K562 (cell line): Measurements from ENCODE around the gene PDK1. TPM values are rescaled to one million over a fixed set of nuclear protein-coding genes. Genes with fewer than 3 reads are reported as not detected.

Source experiments
- CEBPB ChIP-seq: fragments of 450-650 bp; IDR thresholded peaks from 2 replicates; pipeline ENCODE4 v1.6.1; 2016; ENCODE audit warnings: missing genetic modification characterization, missing compliant biosample characterization
- ZBTB1 ChIP-seq: sonication (generic); formaldehyde crosslinking; IDR thresholded peaks from 2 replicates; pipeline ENCODE4 v1.8.1; 2023; ENCODE audit warnings: missing genetic modification reagents, low read depth, mild to moderate bottlenecking, borderline replicate concordance
- ZBTB17 ChIP-seq: fragments of 450-650 bp; formaldehyde crosslinking; IDR thresholded peaks from 2 replicates; pipeline ENCODE4 v1.4.0; 2020; ENCODE audit warnings: mild to moderate bottlenecking
- ZBTB7A ChIP-seq: IDR thresholded peaks from 2 replicates; pipeline ENCODE4 v1.6.1; 2011; ENCODE audit warnings: low read depth, mild to moderate bottlenecking, low read length, moderate library complexity, borderline replicate concordance; ENCODE audit not compliant: control insufficient read depth
- ZNF121 ChIP-seq: sonication (generic); formaldehyde crosslinking; conservative IDR thresholded peaks from 2 replicates; pipeline ENCODE4 v1.8.0; 2022; ENCODE audit warnings: missing genetic modification reagents
- ZNF140 ChIP-seq: fragments of 250-450 bp; sonication (Bioruptor Pico); IDR thresholded peaks from 2 replicates; pipeline ENCODE4 v1.8.0; 2021; ENCODE audit warnings: moderate library complexity, mild to moderate bottlenecking, inconsistent platforms
- polyA plus RNA-seq, 8 experiments: library from polyadenylated mRNA; depleted of rRNA in 4 of 8; stranded (reverse) in 5 of 8; unstranded in 3 of 8; fragments of >200 nt; fragmentation: Nextera tagmentation in 2 of 8; fragmentation: Illumina TruSeq in 1 of 8; extraction: Ambion mirVana in 2 of 8; extraction: Trizol in 1 of 8; gene quantifications; 2 replicates each; pipeline versions ENCODE4 v1.2.1 to v1.2.3, GENCODE V29; 2011 to 2014; ENCODE audit warnings: inconsistent platforms in 1 of 8, missing spikeins in 1 of 8
- total RNA-seq, 7 experiments: library from RNA; depleted of rRNA in 6 of 7; stranded (reverse); fragments of >200 nt in 6 of 7; fragmentation: Illumina TruSeq in 2 of 7; extraction: Trizol in 2 of 7; gene quantifications; 2 replicates each; pipeline versions ENCODE4 v1.2.1 to v1.2.3, GENCODE V29; 2011 to 2021; ENCODE audit warnings: low replicate concordance in 1 of 7
- TF ChIP-seq, protein P1 (sequence below): fragments of 250-450 bp; sonication (Bioruptor Pico); IDR thresholded peaks from 2 replicates; pipeline ENCODE4 v1.5.0; 2020; ENCODE audit warnings: mild to moderate bottlenecking
- TF ChIP-seq, protein P2 (sequence below): fragments of 250-450 bp; sonication (Bioruptor Pico); IDR thresholded peaks from 2 replicates; pipeline ENCODE4 v1.8.0; 2021; ENCODE audit warnings: moderate library complexity, mild to moderate bottlenecking, inconsistent platforms
- TF ChIP-seq, protein P3 (sequence below): conservative IDR thresholded peaks from 2 replicates; pipeline ENCODE4 v1.6.1; 2011; ENCODE audit warnings: low read depth, mild to moderate bottlenecking, low read length; ENCODE audit not compliant: control insufficient read depth
- TF ChIP-seq, protein P4 (sequence below): fragments of 250-450 bp; sonication (Bioruptor Pico); IDR thresholded peaks from 2 replicates; pipeline ENCODE4 v1.4.0; 2020
- TF ChIP-seq, protein P5 (sequence below): fragments of 450-650 bp; formaldehyde crosslinking; IDR thresholded peaks from 2 replicates; pipeline ENCODE4 v1.4.0; 2022; ENCODE audit warnings: missing genetic modification characterization
- TF ChIP-seq, protein P6 (sequence below): IDR thresholded peaks from 2 replicates; pipeline ENCODE4 v1.6.1; 2011; ENCODE audit not compliant: insufficient read length; ENCODE audit errors: extremely low read depth

PDK1 gene
- total and polyA plus RNA-seq, 9 of the 15 experiments (the other 6 are each of a cell fraction or from before 2014, with no cell fraction given), result 3.5 to 176 (median 13.9) TPM

DNA sequence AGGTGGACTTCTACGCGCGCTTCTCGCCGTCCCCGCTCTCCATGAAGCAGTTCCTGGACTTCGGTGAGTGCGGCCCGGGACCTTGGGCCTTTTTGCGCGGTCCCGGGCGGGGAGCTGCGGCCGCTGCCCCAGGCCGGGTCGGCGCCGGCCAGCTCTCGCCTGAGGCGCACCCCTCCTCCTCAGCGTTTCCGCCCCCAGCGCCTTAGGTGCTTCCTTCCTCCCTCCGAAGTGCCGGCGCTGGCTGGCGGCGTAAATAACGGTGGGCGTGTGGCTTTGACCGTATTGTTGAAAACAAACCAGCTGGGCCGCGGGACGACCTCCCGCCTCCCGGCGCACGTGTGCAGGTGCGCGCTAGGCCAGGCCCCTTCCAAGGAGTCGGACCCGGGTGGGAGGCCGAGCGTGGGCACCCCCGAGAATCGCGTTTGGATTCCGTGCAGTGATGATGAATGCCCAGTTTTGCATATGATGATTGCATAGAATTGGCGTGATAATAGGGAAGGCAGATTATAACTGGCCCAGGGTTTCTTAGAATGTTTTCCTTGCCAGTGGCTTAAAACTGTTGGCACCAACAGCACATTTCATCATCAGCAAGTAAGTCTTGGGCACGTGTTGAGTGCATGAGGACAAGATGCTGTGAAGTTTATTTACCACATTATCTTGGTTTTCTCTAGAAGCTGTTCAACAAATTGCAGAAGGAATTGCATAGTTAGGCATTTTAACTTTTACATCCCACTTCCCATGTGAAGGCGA lies 569 bp downstream of the PDK1 start (continued):
- TF ChIP-seq, protein P1, sequence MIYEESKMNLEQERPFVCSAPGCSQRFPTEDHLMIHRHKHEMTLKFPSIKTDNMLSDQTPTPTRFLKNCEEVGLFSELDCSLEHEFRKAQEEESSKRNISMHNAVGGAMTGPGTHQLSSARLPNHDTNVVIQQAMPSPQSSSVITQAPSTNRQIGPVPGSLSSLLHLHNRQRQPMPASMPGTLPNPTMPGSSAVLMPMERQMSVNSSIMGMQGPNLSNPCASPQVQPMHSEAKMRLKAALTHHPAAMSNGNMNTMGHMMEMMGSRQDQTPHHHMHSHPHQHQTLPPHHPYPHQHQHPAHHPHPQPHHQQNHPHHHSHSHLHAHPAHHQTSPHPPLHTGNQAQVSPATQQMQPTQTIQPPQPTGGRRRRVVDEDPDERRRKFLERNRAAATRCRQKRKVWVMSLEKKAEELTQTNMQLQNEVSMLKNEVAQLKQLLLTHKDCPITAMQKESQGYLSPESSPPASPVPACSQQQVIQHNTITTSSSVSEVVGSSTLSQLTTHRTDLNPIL (CRISPR knock-in tag), result no peak
- TF ChIP-seq, protein P2, sequence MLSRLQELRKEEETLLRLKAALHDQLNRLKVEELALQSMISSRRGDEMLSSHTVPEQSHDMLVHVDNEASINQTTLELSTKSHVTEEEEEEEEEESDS (CRISPR knock-in tag), result no peak
- TF ChIP-seq, protein P3, sequence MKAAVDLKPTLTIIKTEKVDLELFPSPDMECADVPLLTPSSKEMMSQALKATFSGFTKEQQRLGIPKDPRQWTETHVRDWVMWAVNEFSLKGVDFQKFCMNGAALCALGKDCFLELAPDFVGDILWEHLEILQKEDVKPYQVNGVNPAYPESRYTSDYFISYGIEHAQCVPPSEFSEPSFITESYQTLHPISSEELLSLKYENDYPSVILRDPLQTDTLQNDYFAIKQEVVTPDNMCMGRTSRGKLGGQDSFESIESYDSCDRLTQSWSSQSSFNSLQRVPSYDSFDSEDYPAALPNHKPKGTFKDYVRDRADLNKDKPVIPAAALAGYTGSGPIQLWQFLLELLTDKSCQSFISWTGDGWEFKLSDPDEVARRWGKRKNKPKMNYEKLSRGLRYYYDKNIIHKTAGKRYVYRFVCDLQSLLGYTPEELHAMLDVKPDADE, result 0 out of 2 replicates have a peak, but pooled peaks have one; percentile 9
- no peak for TF ChIP-seq ZNF140 (CRISPR knock-in tag)
- TF ChIP-seq, protein P4, sequence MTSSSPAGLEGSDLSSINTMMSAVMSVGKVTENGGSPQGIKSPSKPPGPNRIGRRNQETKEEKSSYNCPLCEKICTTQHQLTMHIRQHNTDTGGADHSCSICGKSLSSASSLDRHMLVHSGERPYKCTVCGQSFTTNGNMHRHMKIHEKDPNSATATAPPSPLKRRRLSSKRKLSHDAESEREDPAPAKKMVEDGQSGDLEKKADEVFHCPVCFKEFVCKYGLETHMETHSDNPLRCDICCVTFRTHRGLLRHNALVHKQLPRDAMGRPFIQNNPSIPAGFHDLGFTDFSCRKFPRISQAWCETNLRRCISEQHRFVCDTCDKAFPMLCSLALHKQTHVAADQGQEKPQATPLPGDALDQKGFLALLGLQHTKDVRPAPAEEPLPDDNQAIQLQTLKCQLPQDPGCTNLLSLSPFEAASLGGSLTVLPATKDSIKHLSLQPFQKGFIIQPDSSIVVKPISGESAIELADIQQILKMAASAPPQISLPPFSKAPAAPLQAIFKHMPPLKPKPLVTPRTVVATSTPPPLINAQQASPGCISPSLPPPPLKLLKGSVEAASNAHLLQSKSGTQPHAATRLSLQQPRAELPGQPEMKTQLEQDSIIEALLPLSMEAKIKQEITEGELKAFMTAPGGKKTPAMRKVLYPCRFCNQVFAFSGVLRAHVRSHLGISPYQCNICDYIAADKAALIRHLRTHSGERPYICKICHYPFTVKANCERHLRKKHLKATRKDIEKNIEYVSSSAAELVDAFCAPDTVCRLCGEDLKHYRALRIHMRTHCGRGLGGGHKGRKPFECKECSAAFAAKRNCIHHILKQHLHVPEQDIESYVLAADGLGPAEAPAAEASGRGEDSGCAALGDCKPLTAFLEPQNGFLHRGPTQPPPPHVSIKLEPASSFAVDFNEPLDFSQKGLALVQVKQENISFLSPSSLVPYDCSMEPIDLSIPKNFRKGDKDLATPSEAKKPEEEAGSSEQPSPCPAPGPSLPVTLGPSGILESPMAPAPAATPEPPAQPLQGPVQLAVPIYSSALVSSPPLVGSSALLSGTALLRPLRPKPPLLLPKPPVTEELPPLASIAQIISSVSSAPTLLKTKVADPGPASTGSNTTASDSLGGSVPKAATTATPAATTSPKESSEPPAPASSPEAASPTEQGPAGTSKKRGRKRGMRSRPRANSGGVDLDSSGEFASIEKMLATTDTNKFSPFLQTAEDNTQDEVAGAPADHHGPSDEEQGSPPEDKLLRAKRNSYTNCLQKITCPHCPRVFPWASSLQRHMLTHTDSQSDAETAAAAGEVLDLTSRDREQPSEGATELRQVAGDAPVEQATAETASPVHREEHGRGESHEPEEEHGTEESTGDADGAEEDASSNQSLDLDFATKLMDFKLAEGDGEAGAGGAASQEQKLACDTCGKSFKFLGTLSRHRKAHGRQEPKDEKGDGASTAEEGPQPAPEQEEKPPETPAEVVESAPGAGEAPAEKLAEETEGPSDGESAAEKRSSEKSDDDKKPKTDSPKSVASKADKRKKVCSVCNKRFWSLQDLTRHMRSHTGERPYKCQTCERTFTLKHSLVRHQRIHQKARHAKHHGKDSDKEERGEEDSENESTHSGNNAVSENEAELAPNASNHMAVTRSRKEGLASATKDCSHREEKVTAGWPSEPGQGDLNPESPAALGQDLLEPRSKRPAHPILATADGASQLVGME (CRISPR knock-in tag), result peak; percentile 89; the same call in 1 of the 2 replicates
- TF ChIP-seq, protein P5, sequence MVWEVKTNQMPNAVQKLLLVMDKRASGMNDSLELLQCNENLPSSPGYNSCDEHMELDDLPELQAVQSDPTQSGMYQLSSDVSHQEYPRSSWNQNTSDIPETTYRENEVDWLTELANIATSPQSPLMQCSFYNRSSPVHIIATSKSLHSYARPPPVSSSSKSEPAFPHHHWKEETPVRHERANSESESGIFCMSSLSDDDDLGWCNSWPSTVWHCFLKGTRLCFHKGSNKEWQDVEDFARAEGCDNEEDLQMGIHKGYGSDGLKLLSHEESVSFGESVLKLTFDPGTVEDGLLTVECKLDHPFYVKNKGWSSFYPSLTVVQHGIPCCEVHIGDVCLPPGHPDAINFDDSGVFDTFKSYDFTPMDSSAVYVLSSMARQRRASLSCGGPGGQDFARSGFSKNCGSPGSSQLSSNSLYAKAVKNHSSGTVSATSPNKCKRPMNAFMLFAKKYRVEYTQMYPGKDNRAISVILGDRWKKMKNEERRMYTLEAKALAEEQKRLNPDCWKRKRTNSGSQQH (CRISPR knock-in tag), result 0 out of 2 replicates have a peak, but pooled peaks have one; percentile 42
- 0 out of 2 replicates have a peak, but pooled peaks have one; percentile 19 for TF ChIP-seq ZNF121
- TF ChIP-seq, protein P6, sequence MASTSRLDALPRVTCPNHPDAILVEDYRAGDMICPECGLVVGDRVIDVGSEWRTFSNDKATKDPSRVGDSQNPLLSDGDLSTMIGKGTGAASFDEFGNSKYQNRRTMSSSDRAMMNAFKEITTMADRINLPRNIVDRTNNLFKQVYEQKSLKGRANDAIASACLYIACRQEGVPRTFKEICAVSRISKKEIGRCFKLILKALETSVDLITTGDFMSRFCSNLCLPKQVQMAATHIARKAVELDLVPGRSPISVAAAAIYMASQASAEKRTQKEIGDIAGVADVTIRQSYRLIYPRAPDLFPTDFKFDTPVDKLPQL, result no peak
- TF ChIP-seq ZBTB7A, result 0 out of 2 replicates have a peak, but pooled peaks have one; percentile 38
- TF ChIP-seq CEBPB (tag), result peak; percentile 45; the same call in 1 of the 2 replicates
- TF ChIP-seq ZBTB17 (CRISPR knock-in tag), result peak; percentile 60; the same call in 1 of the 2 replicates
- peak; percentile 44; the same call in 1 of the 2 replicates for TF ChIP-seq ZBTB1 (CRISPR knock-in tag)
